IMR-90 (cell line): ENCODE results near the gene C11orf21. TPM values are rescaled to one million over a fixed set of nuclear protein-coding genes. Genes with fewer than 3 reads are reported as not detected.
A peak's percentile ranks its signal among the peaks of the same experiment; 100 is the strongest.

Experiments used
- ATAC-seq: fragments of 200-7000 bp; cut with Tn5 transposase; 2 replicates; pipeline ENCODE4 v1.9.1; 2020; ENCODE audit warnings: low read depth, mild to moderate bottlenecking, moderate library complexity
- BruUV-seq: library from RNA; stranded (reverse); fragments of 400-500 nt; replicated peaks from 2 replicates; lab custom pipeline; 2021; lab: Mats Ljungman, UMichigan
- CTCF ChIA-PET: fragments of 300-600 bp; formaldehyde crosslinking; extraction: SDS; loops from one replicate; lab custom pipeline; 2021; ENCODE audit warnings: antibody characterized with exemption; lab: Yijun Ruan, JAX
- POLR2A ChIA-PET: fragments of 300-600 bp; sonication (Branson Sonifier 250); formaldehyde crosslinking; loops from one replicate; lab custom pipeline; 2022; ENCODE audit warnings: antibody characterized with exemption; ENCODE audit not compliant: unreplicated experiment; lab: Charles Lee
- DNase-seq: peaks from one replicate; pipeline ENCODE4 v3.0.0; 2013
- H2AFZ ChIP-seq: replicated peaks from 2 replicates; pipeline ENCODE3; 2013; ENCODE audit warnings: low read length, mild to moderate bottlenecking; ENCODE audit not compliant: poor library complexity
- H2AK5ac ChIP-seq: 2 replicates; pipeline ENCODE4 v1.6.1; 2013; ENCODE audit warnings: low read depth, low read length, inconsistent platforms
- H2AK9ac ChIP-seq: replicated peaks from 2 replicates; pipeline ENCODE3; 2013; ENCODE audit warnings: mild to moderate bottlenecking, low read depth, low read length, moderate library complexity; ENCODE audit not compliant: poor library complexity
- H2BK120ac ChIP-seq: 2 replicates; pipeline ENCODE4 v1.6.1; 2013; ENCODE audit warnings: low read depth, low read length, inconsistent platforms
- H2BK15ac ChIP-seq: 3 replicates; pipeline ENCODE4 v1.6.1; 2013; ENCODE audit warnings: low read depth, low read length, inconsistent platforms
- H2BK20ac ChIP-seq: 2 replicates; pipeline ENCODE4 v1.6.1; 2013; ENCODE audit warnings: low read depth, mild to moderate bottlenecking, inconsistent platforms, low read length, moderate library complexity
- H2BK5ac ChIP-seq: 2 replicates; pipeline ENCODE4 v1.6.1; 2013; ENCODE audit warnings: mild to moderate bottlenecking, low read depth, low read length, inconsistent platforms; ENCODE audit not compliant: poor library complexity, severe bottlenecking
- H3K14ac ChIP-seq: replicated peaks from 2 replicates; pipeline ENCODE4 v1.6.1; 2013; ENCODE audit warnings: low read depth, low read length, inconsistent platforms
- H3K18ac ChIP-seq: 2 replicates; pipeline ENCODE4 v1.6.1; 2013; ENCODE audit warnings: low read depth, low read length, control low read depth
- H3K23ac ChIP-seq: 2 replicates; pipeline ENCODE4 v1.6.1; 2013; ENCODE audit warnings: low read depth, low read length, inconsistent platforms
- H3K27ac ChIP-seq: 2 replicates; pipeline ENCODE4 v1.5.1; 2013; ENCODE audit warnings: mild to moderate bottlenecking, control low read depth, low read length; ENCODE audit not compliant: insufficient read depth
- H3K27me3 ChIP-seq: 2 replicates; pipeline ENCODE4 v1.6.1; 2013; ENCODE audit warnings: low read length; ENCODE audit not compliant: control insufficient read depth, insufficient read depth
- H3K36me3 ChIP-seq: 2 replicates; pipeline ENCODE4 v1.6.1; 2013; ENCODE audit warnings: low read length, mixed read lengths; ENCODE audit not compliant: control insufficient read depth, insufficient read depth
- H3K4ac ChIP-seq: 2 replicates; pipeline ENCODE4 v1.6.1; 2013; ENCODE audit warnings: low read depth, low read length, inconsistent platforms
- H3K4me1 ChIP-seq: 2 replicates; pipeline ENCODE4 v1.6.1; 2013; ENCODE audit warnings: low read length, mixed read lengths; ENCODE audit not compliant: control insufficient read depth, insufficient read depth
- H3K4me2 ChIP-seq: 2 replicates; pipeline ENCODE4 v1.6.1; 2013; ENCODE audit warnings: low read depth, mild to moderate bottlenecking, control low read depth, low read length, moderate library complexity
- H3K4me3 ChIP-seq: 2 replicates; pipeline ENCODE4 v1.5.1; 2013; ENCODE audit warnings: low read depth, mild to moderate bottlenecking, control low read depth, low read length, moderate library complexity; ENCODE audit not compliant: insufficient read depth
- H3K56ac ChIP-seq: 2 replicates; pipeline ENCODE4 v1.6.1; 2013; ENCODE audit warnings: low read length, inconsistent platforms; ENCODE audit not compliant: insufficient read depth; ENCODE audit errors: extremely low read depth
- H3K79me1 ChIP-seq, 2 experiments: 2 replicates each; pipeline ENCODE4 v1.6.1; 2013; ENCODE audit warnings: low read length in 2 of 2, inconsistent platforms in 1 of 2, low read depth in 1 of 2
- H3K9ac ChIP-seq: 2 replicates; pipeline ENCODE4 v1.6.1; 2013; ENCODE audit warnings: low read depth, low read length, control low read depth
- H3K9me1 ChIP-seq: 2 replicates; pipeline ENCODE4 v1.6.1; 2013; ENCODE audit warnings: low read length, inconsistent platforms; ENCODE audit not compliant: insufficient read depth
- H3K9me3 ChIP-seq: 2 replicates; pipeline ENCODE4 v1.6.1; 2013; ENCODE audit warnings: low read length; ENCODE audit not compliant: control insufficient read depth, insufficient read depth
- H4K20me1 ChIP-seq: 2 replicates; pipeline ENCODE4 v1.6.1; 2013; ENCODE audit warnings: low read length, inconsistent platforms; ENCODE audit not compliant: insufficient read depth
- H4K5ac ChIP-seq: 2 replicates; pipeline ENCODE4 v1.6.1; 2013; ENCODE audit warnings: mild to moderate bottlenecking, low read depth, low read length, control low read depth
- H4K8ac ChIP-seq, 2 experiments: 2 replicates each; pipeline ENCODE4 v1.6.1; 2013; ENCODE audit warnings: low read depth in 2 of 2, low read length in 2 of 2, control low read depth in 1 of 2, inconsistent platforms in 1 of 2
- H4K91ac ChIP-seq: 2 replicates; pipeline ENCODE4 v1.6.1; 2013; ENCODE audit warnings: low read depth, low read length, inconsistent platforms; ENCODE audit not compliant: insufficient read depth
- BHLHE40 ChIP-seq: fragments of 150-350 bp; IDR thresholded peaks from 2 replicates; pipeline ENCODE4 v1.6.1; 2016; ENCODE audit warnings: mild to moderate bottlenecking, low read depth, low read length
- ELK1 ChIP-seq: fragments of 150-350 bp; IDR thresholded peaks from 2 replicates; pipeline ENCODE4 v1.6.1; 2016; ENCODE audit warnings: low read depth, mild to moderate bottlenecking, low read length, moderate library complexity, borderline replicate concordance
- MXI1 ChIP-seq: IDR thresholded peaks from 2 replicates; pipeline ENCODE4 v1.6.1; 2012; ENCODE audit warnings: low read depth, mild to moderate bottlenecking, low read length, moderate library complexity, borderline replicate concordance
- POLR2A ChIP-seq: IDR thresholded peaks from 2 replicates; pipeline ENCODE4 v1.6.1; 2012; ENCODE audit warnings: mild to moderate bottlenecking, low read depth, low read length
- WGBS, 2 experiments: methylation state at CpG; one replicate each; pipeline versions ENCODE4 v1.1.5 to v1.1.7; 2013; ENCODE audit warnings: missing lambda C conversion rate in 2 of 2; ENCODE audit not compliant: insufficient read length in 1 of 2; ENCODE audit errors: extremely low coverage in 2 of 2; 5-methylcytosine and 5-hydroxymethylcytosine counted together
- dilution Hi-C: fragments of 300-500 bp; cut with HindIII; formaldehyde crosslinking; loops from one replicate; pipeline ENCODE4 v1.14.3; 2018; ENCODE audit warnings: low sequenced_read_pairs; ENCODE audit not compliant: unreplicated experiment
- in situ Hi-C: fragments of 300-500 bp; cut with MboI; formaldehyde crosslinking; loops from 3 replicates; pipeline ENCODE4 v1.14.3; 2019; ENCODE audit warnings: low sequenced_read_pairs, inconsistent platforms, mixed read lengths
- intact Hi-C: fragments of 100-400 bp; cut with micrococcal nuclease; formaldehyde crosslinking; loops from 2 replicates; pipeline ENCODE4 v1.10.0; 2022
- polyA plus RNA-seq, 3 experiments: library from polyadenylated mRNA; depleted of rRNA; stranded (reverse); fragments of >200 nt; gene quantifications; 2 replicates each; pipeline ENCODE4 v1.2.3, GENCODE V29; 2012; ENCODE audit warnings: low replicate concordance in 1 of 3
- total RNA-seq: library from RNA; depleted of rRNA; stranded (reverse); fragments of >200 nt; gene quantifications from 2 replicates; pipeline ENCODE4 v1.2.3, GENCODE V29; 2012

The C11orf21 gene
- total and polyA plus RNA-seq, 2 of the 4 experiments (the other 2 are of a cell fraction): not detected

DNA sequence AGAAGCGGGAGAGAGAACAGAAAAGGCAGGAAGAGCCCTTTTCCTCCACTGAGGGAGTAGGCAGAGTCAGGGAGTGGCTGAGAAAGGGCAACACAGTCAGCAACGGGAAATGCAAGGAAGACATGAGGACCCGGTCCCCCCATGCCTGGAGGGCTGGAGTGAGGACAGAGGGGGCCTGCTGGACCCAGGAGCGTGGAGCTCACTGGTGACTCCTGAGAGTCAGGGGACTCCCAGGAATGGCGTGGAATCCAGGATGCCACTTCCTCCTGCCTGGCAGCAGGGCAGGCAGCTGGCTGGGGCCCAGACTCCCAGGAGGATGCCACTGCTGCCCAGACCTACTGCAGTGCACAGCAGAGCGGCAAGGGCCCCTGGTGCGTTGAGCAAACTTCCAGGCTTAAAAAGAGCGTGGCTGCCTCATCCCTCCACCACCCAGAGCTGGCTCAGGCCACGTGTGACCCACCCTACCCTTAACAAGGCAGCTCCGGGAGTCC is 11.3 kb downstream of the C11orf21 start:
- no peak overlapping the region for H2AK5ac ChIP-seq
- no peaks in the 10 kb centered on the region for H3K36me3 ChIP-seq
- ChIA-PET CTCF (no interaction called here), POLR2A (no interaction called here)
- H2BK120ac ChIP-seq: no peak overlapping the region
- H3K27me3 ChIP-seq: peaks cover 47% of the 10 kb centered on the region
- dilution Hi-C loops: no loop called here
- H2BK5ac ChIP-seq: no peak overlapping the region
- in situ Hi-C loops: no loop called here
- H3K56ac ChIP-seq: no peak overlapping the region
- no peak overlapping the region for H2BK15ac ChIP-seq
- H3K9me1 ChIP-seq: no peaks in the 10 kb centered on the region
- H4K20me1 ChIP-seq: no peaks in the 10 kb centered on the region
- no peak overlapping the region for H3K4me3 ChIP-seq
- H2AK9ac ChIP-seq: peak overlapping the region; percentile 28
- WGBS, 2 experiments: 13% methylated on average over 4 of the region's 10 CpGs; no CpG with 5 or more reads in 1 of the 2 experiments
- DNase-seq (no peak), ATAC-seq (no peak)
- no TSS peak for BruUV-seq
- H2AFZ ChIP-seq: no peak overlapping the region
- H4K8ac ChIP-seq: no peak overlapping the region
- no peak for TF ChIP-seq POLR2A
- TF ChIP-seq ELK1: no peak
- TF ChIP-seq MXI1: no peak
- no peak for TF ChIP-seq BHLHE40
- H3K4me2 ChIP-seq: no peak overlapping the region
- H4K91ac ChIP-seq: no peak overlapping the region
- no peaks in the 10 kb centered on the region for H3K79me1 ChIP-seq
- H3K14ac ChIP-seq: no peak overlapping the region
- no peak overlapping the region for H3K18ac ChIP-seq
- H4K5ac ChIP-seq: no peak overlapping the region
- no peak overlapping the region for H3K4ac ChIP-seq
- H3K4me1 ChIP-seq: no peaks in the 10 kb centered on the region
- H3K9me3 ChIP-seq: no peaks in the 10 kb centered on the region
- H3K9ac ChIP-seq: no peak overlapping the region
- no peak overlapping the region for H3K27ac ChIP-seq
- intact Hi-C loops: no loop called here
- no peak overlapping the region for H3K23ac ChIP-seq
- no peak overlapping the region for H2BK20ac ChIP-seq
